ENCODE results near the gene MAGI1. TPM values are rescaled to one million over a fixed set of nuclear protein-coding genes. Genes with fewer than 3 reads are reported as not detected.

Gene MAGI1
- total RNA-seq, 1 donor from 2014 or later = 10.8 TPM

- Mint-ChIP-seq H3K4me1 (ENCODE audit: low read depth) (no peaks in the 10 kb centered on the region), H3K27me3 (ENCODE audit: low read depth) (no peaks in the 10 kb centered on the region), H3K4me3 (ENCODE audit: low read depth) (no peak overlapping the region), H3K9me3 (no peaks in the 10 kb centered on the region), H3K36me3 (ENCODE audit: low read depth) (no peaks in the 10 kb centered on the region), H3K27ac (no peak overlapping the region)
- DNase-seq (ENCODE audit: low spot score) = no peak
- intact Hi-C loops (cut with micrococcal nuclease) = no loop called here
Observed at GRCh38 chr3:65974509-65974908, 64.2 kb downstream of the MAGI1 start.

GRCh38 chr3:65972765-65973164 is 66.0 kb downstream of the MAGI1 start:
- DNase-seq (ENCODE audit: low spot score) = no peak
- no peaks in the 10 kb centered on the region for H3K27me3 Mint-ChIP-seq (ENCODE audit: low read depth)
- no peak overlapping the region for H3K4me3 Mint-ChIP-seq (ENCODE audit: low read depth)
- no peaks in the 10 kb centered on the region for H3K9me3 Mint-ChIP-seq
- H3K4me1 Mint-ChIP-seq (ENCODE audit: low read depth) = no peaks in the 10 kb centered on the region
- H3K36me3 Mint-ChIP-seq (ENCODE audit: low read depth) = no peaks in the 10 kb centered on the region
- no peak overlapping the region for H3K27ac Mint-ChIP-seq
- intact Hi-C loops (cut with micrococcal nuclease) = no loop called here

GRCh38 chr3:65971293-65972252 is 67.1 kb downstream of the MAGI1 start:
- no peak overlapping the region for H3K4me3 Mint-ChIP-seq (ENCODE audit: low read depth)
- H3K27ac Mint-ChIP-seq = no peak overlapping the region
- H3K4me1 Mint-ChIP-seq (ENCODE audit: low read depth) = no peaks in the 10 kb centered on the region
- no peaks in the 10 kb centered on the region for H3K36me3 Mint-ChIP-seq (ENCODE audit: low read depth)
- DNase-seq (ENCODE audit: low spot score) = no peak
- no peaks in the 10 kb centered on the region for H3K27me3 Mint-ChIP-seq (ENCODE audit: low read depth)
- intact Hi-C loops (cut with micrococcal nuclease) = no loop called here
- no peaks in the 10 kb centered on the region for H3K9me3 Mint-ChIP-seq

- H3K27ac Mint-ChIP-seq = no peak overlapping the region
- no peaks in the 10 kb centered on the region for H3K36me3 Mint-ChIP-seq (ENCODE audit: low read depth)
- DNase-seq (ENCODE audit: low spot score) = no peak
- H3K27me3 Mint-ChIP-seq (ENCODE audit: low read depth) = no peaks in the 10 kb centered on the region
- peaks cover 4% of the 10 kb centered on the region for H3K9me3 Mint-ChIP-seq
- intact Hi-C loops (cut with micrococcal nuclease) = no loop called here
- peaks cover 16% of the 10 kb centered on the region for H3K4me1 Mint-ChIP-seq (ENCODE audit: low read depth)
- H3K4me3 Mint-ChIP-seq (ENCODE audit: low read depth) = no peak overlapping the region
Observed at GRCh38 chr3:65968996-65969395, 69.7 kb downstream of the MAGI1 start.

GRCh38 chr3:65967451-65967850 is 71.3 kb downstream of the MAGI1 start:
- Mint-ChIP-seq H3K4me1 (ENCODE audit: low read depth) (peaks cover 24% of the 10 kb centered on the region), H3K36me3 (ENCODE audit: low read depth) (no peaks in the 10 kb centered on the region), H3K27ac (no peak overlapping the region), H3K27me3 (ENCODE audit: low read depth) (no peaks in the 10 kb centered on the region), H3K4me3 (ENCODE audit: low read depth) (no peak overlapping the region), H3K9me3 (peaks cover 4% of the 10 kb centered on the region)
- DNase-seq (ENCODE audit: low spot score) = no peak
- intact Hi-C loops (cut with micrococcal nuclease) = no loop called here

- Mint-ChIP-seq H3K9me3 (peaks cover 4% of the 10 kb centered on the region), H3K27ac (peak overlapping the region; percentile 96), H3K4me3 (ENCODE audit: low read depth) (no peak overlapping the region), H3K4me1 (ENCODE audit: low read depth) (peaks cover 33% of the 10 kb centered on the region), H3K36me3 (ENCODE audit: low read depth) (no peaks in the 10 kb centered on the region), H3K27me3 (ENCODE audit: low read depth) (no peaks in the 10 kb centered on the region)
- intact Hi-C loops (cut with micrococcal nuclease) = loop anchor here (1.0 to 5.0 kb wide), 5 partner anchors 27 to 517 kb away; partner anchors contain the start of genes MAGI1 and SLC25A26
- no peak for DNase-seq (ENCODE audit: low spot score)
Observed at GRCh38 chr3:65964838-65965237, 73.9 kb downstream of the MAGI1 start.

GRCh38 chr3:65963787-65964677 is 74.7 kb downstream of the MAGI1 start:
- peak overlapping the region; percentile 96 for H3K27ac Mint-ChIP-seq
- H3K27me3 Mint-ChIP-seq (ENCODE audit: low read depth) = no peaks in the 10 kb centered on the region
- peaks cover 33% of the 10 kb centered on the region for H3K4me1 Mint-ChIP-seq (ENCODE audit: low read depth)
- H3K9me3 Mint-ChIP-seq = peaks cover 4% of the 10 kb centered on the region
- intact Hi-C loops (cut with micrococcal nuclease) = loop anchor here (1.0 to 5.0 kb wide), 5 partner anchors 28 to 518 kb away; partner anchors contain the start of genes MAGI1 and SLC25A26
- peak overlapping the region; percentile 32 for H3K4me3 Mint-ChIP-seq (ENCODE audit: low read depth)
- H3K36me3 Mint-ChIP-seq (ENCODE audit: low read depth) = no peaks in the 10 kb centered on the region
- no peak for DNase-seq (ENCODE audit: low spot score)

- no peaks in the 10 kb centered on the region for H3K27me3 Mint-ChIP-seq (ENCODE audit: low read depth)
- no peak for DNase-seq (ENCODE audit: low spot score)
- intact Hi-C loops (cut with micrococcal nuclease) = loop anchor here (5.0 kb wide), 2 partner anchors 261 to 521 kb away; partner anchors contain the start of gene SLC25A26
- H3K9me3 Mint-ChIP-seq = peaks cover 4% of the 10 kb centered on the region
- H3K4me1 Mint-ChIP-seq (ENCODE audit: low read depth) = peaks cover 33% of the 10 kb centered on the region
- H3K36me3 Mint-ChIP-seq (ENCODE audit: low read depth) = no peaks in the 10 kb centered on the region
- no peak overlapping the region for H3K4me3 Mint-ChIP-seq (ENCODE audit: low read depth)
- no peak overlapping the region for H3K27ac Mint-ChIP-seq
Observed at GRCh38 chr3:65961733-65962132, 77.0 kb downstream of the MAGI1 start.

- peaks cover 33% of the 10 kb centered on the region for H3K4me1 Mint-ChIP-seq (ENCODE audit: low read depth)
- no peak for DNase-seq (ENCODE audit: low spot score)
- no peaks in the 10 kb centered on the region for H3K27me3 Mint-ChIP-seq (ENCODE audit: low read depth)
- no peaks in the 10 kb centered on the region for H3K36me3 Mint-ChIP-seq (ENCODE audit: low read depth)
- peaks cover 4% of the 10 kb centered on the region for H3K9me3 Mint-ChIP-seq
- intact Hi-C loops (cut with micrococcal nuclease) = loop anchor here (5.0 kb wide), 2 partner anchors 261 to 521 kb away; partner anchors contain the start of gene SLC25A26
- H3K27ac Mint-ChIP-seq = no peak overlapping the region
- no peak overlapping the region for H3K4me3 Mint-ChIP-seq (ENCODE audit: low read depth)
Observed at GRCh38 chr3:65961128-65961527, 77.6 kb downstream of the MAGI1 start.

GRCh38 chr3:65960087-65960486 is 78.6 kb downstream of the MAGI1 start:
- intact Hi-C loops (cut with micrococcal nuclease) = loop anchor here (5.0 kb wide), 2 partner anchors 262 to 522 kb away; partner anchors contain the start of gene SLC25A26
- DNase-seq (ENCODE audit: low spot score) = no peak
- Mint-ChIP-seq H3K27me3 (ENCODE audit: low read depth) (no peaks in the 10 kb centered on the region), H3K9me3 (peaks cover 4% of the 10 kb centered on the region), H3K4me3 (ENCODE audit: low read depth) (no peak overlapping the region), H3K4me1 (ENCODE audit: low read depth) (peaks cover 28% of the 10 kb centered on the region), H3K27ac (no peak overlapping the region), H3K36me3 (ENCODE audit: low read depth) (no peaks in the 10 kb centered on the region)

GRCh38 chr3:65958216-65958615 is 80.5 kb downstream of the MAGI1 start:
- Mint-ChIP-seq H3K4me1 (ENCODE audit: low read depth) (peaks cover 13% of the 10 kb centered on the region), H3K9me3 (no peaks in the 10 kb centered on the region), H3K27ac (no peak overlapping the region), H3K4me3 (ENCODE audit: low read depth) (no peak overlapping the region), H3K27me3 (ENCODE audit: low read depth) (no peaks in the 10 kb centered on the region), H3K36me3 (ENCODE audit: low read depth) (no peaks in the 10 kb centered on the region)
- intact Hi-C loops (cut with micrococcal nuclease) = no loop called here
- DNase-seq (ENCODE audit: low spot score) = no peak

- H3K27ac Mint-ChIP-seq = no peak overlapping the region
- intact Hi-C loops (cut with micrococcal nuclease) = no loop called here
- H3K9me3 Mint-ChIP-seq = no peaks in the 10 kb centered on the region
- no peak for DNase-seq (ENCODE audit: low spot score)
- no peaks in the 10 kb centered on the region for H3K36me3 Mint-ChIP-seq (ENCODE audit: low read depth)
- H3K4me1 Mint-ChIP-seq (ENCODE audit: low read depth) = peaks cover 6% of the 10 kb centered on the region
- no peaks in the 10 kb centered on the region for H3K27me3 Mint-ChIP-seq (ENCODE audit: low read depth)
- no peak overlapping the region for H3K4me3 Mint-ChIP-seq (ENCODE audit: low read depth)
Observed at GRCh38 chr3:65955792-65956477, 82.8 kb downstream of the MAGI1 start.
